IPS-20b (cell line): Measurements from ENCODE around the gene UTF1.

Experiments used
- H3K27ac ChIP-seq: one replicate; pipeline ENCODE4 v1.5.1; 2013; ENCODE audit warnings: low read length
- H3K27me3 ChIP-seq: 2 replicates; pipeline ENCODE4 v1.6.1; 2013; ENCODE audit warnings: mild to moderate bottlenecking, low read length, inconsistent platforms; ENCODE audit not compliant: insufficient read depth
- H3K36me3 ChIP-seq: 2 replicates; pipeline ENCODE4 v1.6.1; 2013; ENCODE audit warnings: low read depth, mild to moderate bottlenecking, inconsistent platforms, low read length, moderate library complexity; ENCODE audit not compliant: insufficient read depth
- H3K4me1 ChIP-seq: 2 replicates; pipeline ENCODE4 v1.6.1; 2013; ENCODE audit warnings: mild to moderate bottlenecking, control low read depth, inconsistent platforms, low read length, moderate library complexity; ENCODE audit not compliant: insufficient read depth
- H3K4me3 ChIP-seq: 2 replicates; pipeline ENCODE4 v1.5.1; 2013; ENCODE audit warnings: mild to moderate bottlenecking, low read length, inconsistent platforms
- H3K9ac ChIP-seq: 2 replicates; pipeline ENCODE4 v1.6.1; 2013; ENCODE audit warnings: low read depth, mild to moderate bottlenecking, inconsistent platforms, low read length, moderate library complexity
- H3K9me3 ChIP-seq: 2 replicates; pipeline ENCODE4 v1.6.1; 2013; ENCODE audit warnings: mild to moderate bottlenecking, low read depth, low read length, inconsistent platforms; ENCODE audit not compliant: insufficient read depth

Gene UTF1

DNA sequence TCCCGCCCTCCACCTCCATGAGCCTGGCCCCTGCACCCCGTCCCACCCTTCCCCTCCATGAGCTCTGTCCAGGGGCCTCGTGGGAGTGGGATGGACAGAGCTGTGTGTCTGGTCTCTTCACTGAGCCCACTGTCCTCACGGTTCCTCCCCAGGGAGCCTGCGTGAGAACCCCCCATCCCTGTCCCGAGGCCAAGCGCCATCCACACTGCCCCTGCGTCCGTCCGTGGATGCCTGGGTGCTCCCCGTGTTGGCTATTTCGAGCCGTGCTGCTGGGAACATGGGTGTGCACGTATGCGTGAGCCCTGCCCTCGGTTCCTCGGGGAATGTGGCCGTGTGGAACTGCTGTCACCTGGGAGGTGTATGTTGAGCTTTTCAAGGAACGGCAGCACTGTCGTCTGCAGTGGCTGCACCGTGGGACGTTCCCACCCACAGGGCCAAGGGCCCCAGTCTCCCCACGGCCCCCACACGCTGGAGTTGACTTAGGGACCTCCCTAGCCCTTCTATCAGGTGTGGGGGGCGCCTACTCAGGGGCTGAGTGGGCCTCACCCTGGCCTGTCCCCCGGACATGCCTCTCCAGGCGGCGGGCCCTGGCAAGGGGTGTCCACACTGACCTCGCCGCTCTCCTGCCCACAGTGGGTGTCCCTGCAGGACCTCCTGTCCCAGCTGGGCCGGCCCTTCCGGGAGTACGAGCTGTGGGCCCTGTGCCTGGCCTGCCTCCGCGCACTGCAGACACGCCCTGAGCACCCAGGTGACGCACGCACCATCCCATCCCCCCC lies 41.9 kb upstream of the UTF1 start:
- no peaks in the 10 kb centered on the region for H3K4me1 ChIP-seq
- H3K9me3 ChIP-seq = peaks cover 14% of the 10 kb centered on the region; the same call in 1 of the 2 replicates
- H3K27me3 ChIP-seq = no peaks in the 10 kb centered on the region
- no peak overlapping the region for H3K4me3 ChIP-seq
- H3K27ac ChIP-seq = no peak overlapping the region
- no peak overlapping the region for H3K9ac ChIP-seq
- H3K36me3 ChIP-seq = peaks cover 8% of the 10 kb centered on the region

DNA sequence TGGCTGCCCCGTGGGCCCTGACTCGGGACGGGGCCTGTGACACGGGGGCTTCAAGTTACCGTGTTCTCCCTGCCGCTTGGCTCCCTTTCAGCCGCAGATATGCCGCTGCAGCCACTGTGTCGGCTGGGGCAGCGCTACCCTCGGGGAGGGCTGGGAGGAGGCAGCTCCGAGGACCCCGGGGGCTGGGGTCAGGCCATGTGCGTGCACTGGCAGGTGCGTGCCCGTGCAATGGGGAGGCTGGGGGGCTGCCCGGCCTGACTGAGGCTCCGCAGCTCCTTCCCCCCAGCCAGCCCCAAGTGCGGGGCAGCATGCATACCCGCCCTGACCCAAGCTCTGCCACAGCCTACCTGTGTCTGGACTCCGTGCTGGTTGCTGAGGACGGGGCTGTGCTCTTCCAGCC lies 40.8 kb upstream of the UTF1 start:
- H3K27ac ChIP-seq = no peak overlapping the region
- peaks cover 19% of the 10 kb centered on the region; the same call in 1 of the 2 replicates for H3K9me3 ChIP-seq
- peaks cover 3% of the 10 kb centered on the region for H3K36me3 ChIP-seq
- H3K4me3 ChIP-seq = no peak overlapping the region
- no peaks in the 10 kb centered on the region for H3K4me1 ChIP-seq
- no peak overlapping the region for H3K9ac ChIP-seq
- no peaks in the 10 kb centered on the region for H3K27me3 ChIP-seq

DNA sequence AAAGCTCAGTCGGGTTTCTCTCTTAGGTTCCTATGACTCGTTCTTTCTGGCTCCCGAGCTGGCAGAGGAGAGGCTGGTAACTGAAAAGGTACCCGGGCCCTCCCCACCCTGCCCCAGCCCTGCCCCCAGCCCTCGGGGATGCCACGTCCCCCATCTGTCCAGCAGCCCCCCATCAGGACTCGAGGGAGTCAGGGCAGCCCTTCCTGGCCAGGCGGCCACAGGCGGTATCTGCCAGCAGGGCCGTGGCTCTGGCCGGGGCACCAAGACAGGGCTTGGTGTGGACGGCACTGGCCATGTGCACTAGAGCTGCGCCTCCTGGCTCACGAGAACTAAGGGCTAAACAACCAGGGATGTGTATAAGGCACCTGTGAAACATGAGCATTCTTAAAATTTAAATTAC lies 40.3 kb upstream of the UTF1 start:
- no peaks in the 10 kb centered on the region for H3K27me3 ChIP-seq
- H3K27ac ChIP-seq = no peak overlapping the region
- H3K9ac ChIP-seq = no peak overlapping the region
- H3K4me1 ChIP-seq = no peaks in the 10 kb centered on the region
- no peaks in the 10 kb centered on the region for H3K36me3 ChIP-seq
- H3K9me3 ChIP-seq = peaks cover 19% of the 10 kb centered on the region; the same call in 1 of the 2 replicates
- H3K4me3 ChIP-seq = no peak overlapping the region

DNA sequence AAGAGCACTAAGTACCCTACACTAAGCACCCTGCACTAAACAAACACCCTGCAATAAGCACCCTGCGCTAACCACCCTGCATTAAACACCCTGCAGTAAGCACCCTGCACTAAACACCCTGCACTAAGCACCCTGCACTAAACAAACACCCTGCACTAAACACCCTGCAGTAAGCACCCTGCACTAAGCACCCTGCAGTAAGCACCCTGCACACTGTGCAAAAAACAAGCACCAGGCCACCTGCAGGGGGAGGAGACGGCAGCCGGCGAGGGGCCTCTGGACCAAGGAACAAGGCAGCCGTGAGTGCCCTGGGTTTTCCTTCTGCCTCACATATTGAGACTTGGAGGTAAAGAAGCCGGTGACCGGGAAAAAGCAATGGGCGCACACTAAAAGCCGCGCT lies 39.8 kb upstream of the UTF1 start:
- no peak overlapping the region for H3K4me3 ChIP-seq
- H3K4me1 ChIP-seq = no peaks in the 10 kb centered on the region

DNA sequence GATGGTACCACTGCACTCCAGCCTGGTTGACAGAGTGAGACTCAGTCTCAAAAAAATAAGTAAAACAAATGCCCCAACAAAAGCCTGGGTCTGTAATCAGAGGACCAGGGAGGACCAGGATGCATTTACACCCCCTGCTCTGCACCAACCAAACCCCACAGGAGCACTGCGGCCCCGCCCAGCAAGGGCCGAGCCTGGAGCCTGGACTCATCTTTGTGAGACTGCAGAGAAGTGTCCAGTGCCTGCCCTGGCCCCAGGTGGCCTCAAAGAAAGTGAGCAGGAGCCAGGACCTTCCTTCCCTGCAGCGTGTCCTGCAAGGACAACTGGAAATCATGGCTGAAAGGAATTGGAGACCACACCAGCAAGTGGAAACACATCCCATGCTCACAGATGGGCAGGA lies 38.4 kb upstream of the UTF1 start:
- Histone ChIP-seq H3K9ac (no peak overlapping the region), H3K9me3 (peaks cover 19% of the 10 kb centered on the region; the same call in 1 of the 2 replicates), H3K27me3 (no peaks in the 10 kb centered on the region), H3K36me3 (no peaks in the 10 kb centered on the region), H3K4me3 (no peak overlapping the region), H3K4me1 (no peaks in the 10 kb centered on the region), H3K27ac (no peak overlapping the region)

More for the DNA sequence above, 39.8 kb upstream of the UTF1 start:
- Histone ChIP-seq H3K9ac (no peak overlapping the region), H3K36me3 (no peaks in the 10 kb centered on the region), H3K9me3 (peaks cover 19% of the 10 kb centered on the region; the same call in 1 of the 2 replicates), H3K27me3 (no peaks in the 10 kb centered on the region), H3K27ac (no peak overlapping the region)

DNA sequence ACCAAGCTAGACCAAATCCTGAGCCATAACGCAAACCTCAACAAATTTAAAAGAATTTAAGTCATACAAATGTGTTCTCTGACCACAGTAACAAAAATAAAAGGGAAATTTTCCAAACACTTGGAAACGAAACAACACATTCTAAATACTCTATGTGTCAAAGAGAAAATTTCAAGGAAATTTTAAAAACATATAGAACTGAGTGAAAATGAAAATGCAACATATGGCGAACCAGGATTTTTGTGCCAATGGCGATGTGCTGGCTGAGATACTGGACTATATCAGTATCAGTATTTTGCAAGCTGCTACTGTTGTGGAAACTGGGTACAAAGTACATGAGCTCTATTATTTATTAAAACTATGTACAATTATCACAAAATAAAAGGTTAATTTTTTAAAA lies 35.9 kb upstream of the UTF1 start:
- Histone ChIP-seq H3K36me3 (no peaks in the 10 kb centered on the region), H3K27me3 (no peaks in the 10 kb centered on the region), H3K4me3 (no peak overlapping the region), H3K9me3 (peaks cover 19% of the 10 kb centered on the region; the same call in 1 of the 2 replicates), H3K4me1 (no peaks in the 10 kb centered on the region), H3K9ac (no peak overlapping the region), H3K27ac (no peak overlapping the region)

DNA sequence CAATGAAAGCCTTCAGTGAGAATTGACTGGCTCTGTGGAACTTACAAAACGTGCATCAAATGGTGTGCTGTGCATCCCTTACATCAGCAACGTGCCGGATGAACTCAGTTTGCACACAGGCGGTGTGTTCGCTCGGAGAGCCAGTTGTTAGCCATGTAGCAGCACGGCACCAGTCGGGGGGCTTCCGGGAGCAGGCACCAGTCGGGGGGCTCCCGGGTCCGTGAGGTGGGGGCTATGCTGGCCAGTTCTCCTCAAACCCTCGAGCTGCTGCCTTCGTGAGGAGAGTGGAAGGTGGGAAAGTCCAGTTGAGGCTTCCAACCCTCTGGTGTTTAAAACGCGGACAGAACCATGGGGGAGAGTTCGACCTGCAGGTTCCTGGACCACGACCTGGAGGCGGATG lies 34.9 kb upstream of the UTF1 start:
- Histone ChIP-seq H3K9ac (no peak overlapping the region), H3K4me1 (no peaks in the 10 kb centered on the region), H3K27me3 (no peaks in the 10 kb centered on the region), H3K9me3 (peaks cover 19% of the 10 kb centered on the region; the same call in 1 of the 2 replicates), H3K36me3 (no peaks in the 10 kb centered on the region), H3K27ac (no peak overlapping the region), H3K4me3 (no peak overlapping the region)

DNA sequence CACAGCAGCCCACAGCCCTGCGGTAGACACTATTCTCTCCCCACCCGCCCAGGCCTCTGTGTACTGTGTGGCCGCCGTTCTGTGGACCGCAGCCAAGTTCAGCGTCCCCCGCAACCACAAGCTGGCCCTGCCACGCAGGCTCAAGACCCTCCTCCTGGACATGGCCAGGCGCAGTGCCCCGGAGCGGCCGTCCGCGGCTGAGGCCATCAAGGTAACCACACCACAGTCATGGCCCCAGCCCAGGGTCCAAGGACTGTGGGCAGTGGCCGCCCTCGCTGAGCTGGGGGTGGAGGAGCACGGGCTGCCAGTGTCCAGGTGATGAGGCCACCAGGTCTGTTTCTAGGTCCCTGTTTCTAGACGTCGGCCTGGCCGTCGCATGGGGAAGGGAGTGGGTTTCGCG lies 34.4 kb upstream of the UTF1 start:
- no peaks in the 10 kb centered on the region for H3K27me3 ChIP-seq
- no peak overlapping the region for H3K9ac ChIP-seq
- H3K4me3 ChIP-seq = no peak overlapping the region
- peaks cover 19% of the 10 kb centered on the region; the same call in 1 of the 2 replicates for H3K9me3 ChIP-seq
- H3K27ac ChIP-seq = no peak overlapping the region
- H3K4me1 ChIP-seq = no peaks in the 10 kb centered on the region
- H3K36me3 ChIP-seq = no peaks in the 10 kb centered on the region

DNA sequence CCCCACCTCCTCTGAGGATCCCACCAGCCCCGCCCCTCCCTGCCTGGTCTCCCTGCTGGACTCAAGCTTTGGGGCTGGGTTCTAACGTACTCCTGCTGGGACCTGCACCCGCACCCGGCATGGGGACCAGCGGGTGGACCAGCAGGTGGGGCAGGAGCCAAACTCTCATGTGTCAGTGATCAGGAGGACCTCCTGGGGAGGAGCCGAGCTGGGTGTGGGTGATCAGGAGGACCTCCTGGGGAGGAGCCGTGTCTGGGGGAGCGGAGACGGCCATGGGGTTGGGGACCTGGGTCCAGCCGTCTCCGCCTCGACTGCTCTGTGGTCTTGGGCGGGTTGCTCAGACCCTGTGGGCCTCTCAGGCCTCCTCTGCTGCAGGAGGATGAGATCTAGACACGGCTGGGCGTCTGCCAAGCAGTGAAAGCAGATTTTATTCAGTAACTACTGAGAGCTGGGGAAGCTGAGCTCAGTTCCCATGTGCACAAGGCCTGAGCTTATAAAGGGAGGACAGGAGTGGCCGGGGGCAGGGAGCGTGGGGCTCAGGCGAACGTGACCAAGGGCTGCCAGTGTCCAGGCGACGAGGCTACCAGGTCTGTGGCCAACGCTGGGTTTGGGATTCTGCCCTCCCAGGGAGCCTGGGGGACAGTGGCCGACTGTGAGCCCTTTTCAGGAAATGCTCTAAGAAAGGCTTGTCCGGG lies 33.6 kb upstream of the UTF1 start:
- Histone ChIP-seq H3K4me3 (no peak overlapping the region), H3K9ac (no peak overlapping the region), H3K27ac (no peak overlapping the region), H3K9me3 (peaks cover 19% of the 10 kb centered on the region; the same call in 1 of the 2 replicates), H3K36me3 (no peaks in the 10 kb centered on the region), H3K4me1 (no peaks in the 10 kb centered on the region), H3K27me3 (no peaks in the 10 kb centered on the region)

DNA sequence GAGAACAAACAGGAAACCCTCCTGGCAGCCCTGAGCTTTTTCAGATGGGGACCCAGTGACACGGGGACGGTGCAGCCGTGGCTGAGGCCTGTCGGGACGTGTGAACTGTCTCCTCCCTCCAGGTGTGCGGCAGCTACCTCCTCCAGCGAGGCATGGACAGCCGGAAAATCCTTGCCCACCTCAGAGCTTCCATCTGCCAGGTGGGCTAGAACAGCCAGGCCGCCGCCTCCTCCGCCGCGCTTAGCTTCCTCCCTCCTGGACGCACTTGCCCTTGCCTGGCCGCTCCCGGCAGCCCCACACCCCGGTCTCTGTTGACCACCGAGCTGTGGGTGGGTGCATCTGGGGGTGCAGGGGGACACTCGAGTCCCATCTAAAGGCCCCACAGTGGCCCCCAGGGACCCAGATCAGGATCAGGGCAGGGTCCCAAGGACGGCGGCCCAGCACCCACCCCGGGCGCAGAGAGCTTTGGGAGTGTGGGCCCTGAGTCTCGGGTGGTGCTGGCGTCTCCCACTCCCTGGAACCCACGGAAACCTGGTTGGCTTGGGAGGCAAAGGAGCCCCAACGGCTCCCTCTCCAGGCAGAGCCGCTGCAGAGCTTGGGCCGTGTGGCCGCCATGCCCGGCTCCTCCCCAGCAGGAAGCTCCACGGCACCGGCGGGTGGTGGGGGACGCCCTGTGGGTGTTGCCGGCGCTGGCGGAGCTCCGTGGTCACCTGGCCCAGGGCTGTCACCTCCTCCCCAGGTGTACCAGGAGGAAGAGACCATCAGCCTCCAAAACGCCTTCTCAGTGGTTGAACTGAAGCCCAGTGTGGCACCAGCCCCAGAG lies 32.9 kb upstream of the UTF1 start:
- Histone ChIP-seq H3K9me3 (peaks cover 13% of the 10 kb centered on the region; the same call in 1 of the 2 replicates), H3K9ac (no peak overlapping the region), H3K36me3 (no peaks in the 10 kb centered on the region), H3K27ac (no peak overlapping the region), H3K4me1 (no peaks in the 10 kb centered on the region), H3K27me3 (no peaks in the 10 kb centered on the region), H3K4me3 (no peak overlapping the region)

DNA sequence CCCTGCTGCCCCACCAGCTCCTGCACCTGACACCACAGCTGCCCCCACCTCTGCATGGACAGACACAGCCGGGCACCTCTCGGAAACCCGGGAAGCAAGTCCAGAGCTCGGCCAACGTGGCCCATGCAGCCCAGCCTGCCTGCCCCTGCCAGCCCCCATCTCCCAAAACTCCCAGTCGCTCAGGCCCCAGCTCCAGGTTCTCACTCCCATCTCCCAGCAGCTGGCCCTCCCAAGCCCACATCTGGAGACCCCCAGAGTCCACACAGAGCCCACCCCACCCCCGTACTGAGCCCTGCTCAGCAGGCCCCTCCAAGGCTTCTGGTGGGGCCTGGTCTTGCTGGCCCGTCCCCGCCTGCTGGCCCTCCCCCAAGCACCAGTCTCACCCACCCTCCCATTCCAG lies 32.2 kb upstream of the UTF1 start:
- no peak overlapping the region for H3K9ac ChIP-seq
- peaks cover 7% of the 10 kb centered on the region; the same call in 1 of the 2 replicates for H3K9me3 ChIP-seq
- no peaks in the 10 kb centered on the region for H3K27me3 ChIP-seq
- no peaks in the 10 kb centered on the region for H3K4me1 ChIP-seq
- no peaks in the 10 kb centered on the region for H3K36me3 ChIP-seq
- no peak overlapping the region for H3K4me3 ChIP-seq
- no peak overlapping the region for H3K27ac ChIP-seq
